Measurements from ENCODE around the gene KRABD2.

KRABD2 gene

DNA sequence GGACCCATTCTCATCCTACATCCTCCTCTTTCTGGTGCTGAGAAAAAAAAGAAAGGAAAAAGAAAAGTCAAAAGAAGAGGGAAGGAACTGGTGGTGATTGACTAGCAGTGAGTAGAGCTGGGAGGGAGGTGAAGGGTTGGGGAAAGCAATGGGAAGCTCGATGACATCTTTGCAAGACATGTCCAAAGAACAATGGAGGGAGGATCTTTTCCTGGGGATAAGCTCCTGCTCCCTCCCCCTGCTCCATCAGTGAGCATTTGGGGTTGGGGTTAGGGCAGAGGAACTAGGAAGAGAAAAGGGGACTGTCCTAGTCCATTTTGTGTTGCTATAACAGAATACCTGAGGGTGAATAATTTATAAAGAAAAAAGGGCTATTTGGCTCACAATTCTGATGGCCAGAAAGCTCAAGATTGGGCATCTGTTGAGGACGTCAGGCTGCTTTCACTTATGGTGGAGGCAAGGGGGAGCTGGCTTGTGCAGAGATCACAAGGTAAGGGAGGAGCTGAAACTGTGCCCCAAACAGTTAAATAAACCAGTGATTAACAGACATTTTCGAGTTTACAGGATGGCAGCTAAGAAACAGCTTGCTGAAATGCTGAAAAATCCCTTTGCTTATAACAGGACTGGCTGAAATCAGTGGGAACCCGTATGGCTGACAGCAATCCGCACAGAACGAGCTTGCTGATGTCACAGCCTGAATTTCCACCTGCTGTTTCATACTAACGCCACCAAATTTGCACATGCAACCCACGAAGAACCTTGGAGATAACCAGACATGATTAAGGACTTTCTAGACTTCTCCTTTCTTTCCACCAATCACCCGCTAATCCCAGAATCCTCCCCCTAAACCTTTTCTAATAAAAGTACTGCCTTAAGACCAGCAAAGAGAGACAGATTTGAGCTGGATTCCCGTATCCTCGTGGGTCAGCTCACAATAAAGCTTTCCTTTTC is 38.4 kb downstream of the KRABD2 start (continued):
- TF ChIP-seq, protein P1, sequence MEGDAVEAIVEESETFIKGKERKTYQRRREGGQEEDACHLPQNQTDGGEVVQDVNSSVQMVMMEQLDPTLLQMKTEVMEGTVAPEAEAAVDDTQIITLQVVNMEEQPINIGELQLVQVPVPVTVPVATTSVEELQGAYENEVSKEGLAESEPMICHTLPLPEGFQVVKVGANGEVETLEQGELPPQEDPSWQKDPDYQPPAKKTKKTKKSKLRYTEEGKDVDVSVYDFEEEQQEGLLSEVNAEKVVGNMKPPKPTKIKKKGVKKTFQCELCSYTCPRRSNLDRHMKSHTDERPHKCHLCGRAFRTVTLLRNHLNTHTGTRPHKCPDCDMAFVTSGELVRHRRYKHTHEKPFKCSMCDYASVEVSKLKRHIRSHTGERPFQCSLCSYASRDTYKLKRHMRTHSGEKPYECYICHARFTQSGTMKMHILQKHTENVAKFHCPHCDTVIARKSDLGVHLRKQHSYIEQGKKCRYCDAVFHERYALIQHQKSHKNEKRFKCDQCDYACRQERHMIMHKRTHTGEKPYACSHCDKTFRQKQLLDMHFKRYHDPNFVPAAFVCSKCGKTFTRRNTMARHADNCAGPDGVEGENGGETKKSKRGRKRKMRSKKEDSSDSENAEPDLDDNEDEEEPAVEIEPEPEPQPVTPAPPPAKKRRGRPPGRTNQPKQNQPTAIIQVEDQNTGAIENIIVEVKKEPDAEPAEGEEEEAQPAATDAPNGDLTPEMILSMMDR (conservative IDR thresholded peaks at IDR 0.05; ENCODE audit: low read depth in 2 of 2): no peak
- TF ChIP-seq JUNB (IDR thresholded peaks at IDR 0.05; ENCODE audit: unreplicated experiment): no peak

- Mint-ChIP-seq H3K36me3 (ENCODE audit: low read depth) (no peaks in the 10 kb centered on the region), H3K4me1 (peaks cover 11% of the 10 kb centered on the region), H3K9me3 (no peaks in the 10 kb centered on the region; the same call in 2 of the 3 replicates), H3K27me3 (ENCODE audit: insufficient read depth, low read depth, poor library complexity) (peaks cover 10% of the 10 kb centered on the region), H3K27ac (no peak overlapping the region), H3K4me3 (no peak overlapping the region)
- H3K79me2 ChIP-seq (replicated peaks; ENCODE audit: insufficient read depth): no peaks in the 10 kb centered on the region
- no peak overlapping the region for H2AFZ ChIP-seq
- DNase-seq (ENCODE audit: low spot score): no peak
- H3K36me3 ChIP-seq (ENCODE audit: insufficient read depth): no peaks in the 10 kb centered on the region
- no peak overlapping the region for H3K4me2 ChIP-seq
- H4K20me1 ChIP-seq (replicated peaks; ENCODE audit: insufficient read depth): no peaks in the 10 kb centered on the region
- H3K4me1 ChIP-seq (ENCODE audit: insufficient read depth): peaks cover 7% of the 10 kb centered on the region; the same call in 1 of the 2 replicates
- no peak overlapping the region for H3K4me3 ChIP-seq
- no peak for ATAC-seq
- no peaks in the 10 kb centered on the region for H3K9me2 ChIP-seq (ENCODE audit: insufficient read depth)
- H3F3A ChIP-seq (replicated peaks; ENCODE audit: low read depth): no peaks in the 10 kb centered on the region
- H3K27me3 ChIP-seq (ENCODE audit: insufficient read depth): 0 out of 2 replicates have a peak, but pooled peaks cover under 1% of the 10 kb centered on the region
- no peak overlapping the region for H3K27ac ChIP-seq (ENCODE audit: low read depth)
- no peak for TF ChIP-seq NANOG (IDR thresholded peaks at IDR 0.05; ENCODE audit: borderline replicate concordance)
- TF ChIP-seq ZNF462 (CRISPR knock-in tag; IDR thresholded peaks at IDR 0.05): no peak
- TF ChIP-seq CREB1 (CRISPR knock-in tag; IDR thresholded peaks at IDR 0.05; ENCODE audit: low read depth): no peak
- no peak for TF ChIP-seq JUNB (IDR thresholded peaks at IDR 0.05; ENCODE audit: unreplicated experiment)
- TF ChIP-seq, protein P2, sequence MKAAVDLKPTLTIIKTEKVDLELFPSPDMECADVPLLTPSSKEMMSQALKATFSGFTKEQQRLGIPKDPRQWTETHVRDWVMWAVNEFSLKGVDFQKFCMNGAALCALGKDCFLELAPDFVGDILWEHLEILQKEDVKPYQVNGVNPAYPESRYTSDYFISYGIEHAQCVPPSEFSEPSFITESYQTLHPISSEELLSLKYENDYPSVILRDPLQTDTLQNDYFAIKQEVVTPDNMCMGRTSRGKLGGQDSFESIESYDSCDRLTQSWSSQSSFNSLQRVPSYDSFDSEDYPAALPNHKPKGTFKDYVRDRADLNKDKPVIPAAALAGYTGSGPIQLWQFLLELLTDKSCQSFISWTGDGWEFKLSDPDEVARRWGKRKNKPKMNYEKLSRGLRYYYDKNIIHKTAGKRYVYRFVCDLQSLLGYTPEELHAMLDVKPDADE (IDR thresholded peaks at IDR 0.05): no peak
- no peak for TF ChIP-seq EZH2 (IDR thresholded peaks at IDR 0.05; ENCODE audit: low read depth, unreplicated experiment)
- no peak for TF ChIP-seq EZH2phosphoT487 (IDR thresholded peaks at IDR 0.05; ENCODE audit: unreplicated experiment)
- TF ChIP-seq ZNF114 (CRISPR knock-in tag; IDR thresholded peaks at IDR 0.05): no peak
- TF ChIP-seq STAT1 (IDR thresholded peaks at IDR 0.05; ENCODE audit: unreplicated experiment): no peak
- no peak for TF ChIP-seq ZNF331 (CRISPR knock-in tag; IDR thresholded peaks at IDR 0.05; ENCODE audit: low read depth)
- TF ChIP-seq, protein P1 (conservative IDR thresholded peaks at IDR 0.05; ENCODE audit: low read depth in 2 of 2): no peak
Observed at GRCh38 chr17:8333281-8333680, 43.2 kb downstream of the KRABD2 start.

All from GM23338 (cell line).